ENCODE data around the gene TMPRSS4.

DNA sequence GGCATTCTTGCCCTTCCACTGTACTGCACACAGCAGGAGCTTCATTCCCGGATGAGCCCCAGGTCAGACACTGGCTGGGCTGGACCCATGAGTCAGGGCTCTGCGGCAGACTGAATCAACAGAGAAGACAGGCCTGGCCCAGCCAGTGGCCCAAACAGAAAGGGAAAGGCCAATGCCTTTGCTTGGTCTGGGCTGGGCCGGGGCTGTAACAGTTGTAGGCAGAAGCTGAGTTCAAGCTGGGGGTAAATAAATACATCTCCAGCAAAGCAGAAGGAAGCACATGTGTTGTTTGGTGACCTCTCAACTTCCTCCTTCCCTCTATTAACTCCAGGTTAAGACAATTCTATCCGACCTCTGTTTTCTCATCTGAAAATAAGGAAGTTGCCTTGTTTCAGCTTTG lies 11.7 kb downstream of the TMPRSS4 start:
- no peak for TF ChIP-seq POLR2A (IDR thresholded peaks at IDR 0.05)
- TF ChIP-seq, protein P1, sequence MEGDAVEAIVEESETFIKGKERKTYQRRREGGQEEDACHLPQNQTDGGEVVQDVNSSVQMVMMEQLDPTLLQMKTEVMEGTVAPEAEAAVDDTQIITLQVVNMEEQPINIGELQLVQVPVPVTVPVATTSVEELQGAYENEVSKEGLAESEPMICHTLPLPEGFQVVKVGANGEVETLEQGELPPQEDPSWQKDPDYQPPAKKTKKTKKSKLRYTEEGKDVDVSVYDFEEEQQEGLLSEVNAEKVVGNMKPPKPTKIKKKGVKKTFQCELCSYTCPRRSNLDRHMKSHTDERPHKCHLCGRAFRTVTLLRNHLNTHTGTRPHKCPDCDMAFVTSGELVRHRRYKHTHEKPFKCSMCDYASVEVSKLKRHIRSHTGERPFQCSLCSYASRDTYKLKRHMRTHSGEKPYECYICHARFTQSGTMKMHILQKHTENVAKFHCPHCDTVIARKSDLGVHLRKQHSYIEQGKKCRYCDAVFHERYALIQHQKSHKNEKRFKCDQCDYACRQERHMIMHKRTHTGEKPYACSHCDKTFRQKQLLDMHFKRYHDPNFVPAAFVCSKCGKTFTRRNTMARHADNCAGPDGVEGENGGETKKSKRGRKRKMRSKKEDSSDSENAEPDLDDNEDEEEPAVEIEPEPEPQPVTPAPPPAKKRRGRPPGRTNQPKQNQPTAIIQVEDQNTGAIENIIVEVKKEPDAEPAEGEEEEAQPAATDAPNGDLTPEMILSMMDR (IDR thresholded peaks at IDR 0.05): no peak
